Measurements from ENCODE around the gene RICTOR. TPM values are rescaled to one million over a fixed set of nuclear protein-coding genes. Genes with fewer than 3 reads are reported as not detected.

The RICTOR gene
- total and polyA plus RNA-seq, 2 of the 4 experiments (the other 2 are of a cell fraction) = 4.1 to 35.7 TPM

DNA sequence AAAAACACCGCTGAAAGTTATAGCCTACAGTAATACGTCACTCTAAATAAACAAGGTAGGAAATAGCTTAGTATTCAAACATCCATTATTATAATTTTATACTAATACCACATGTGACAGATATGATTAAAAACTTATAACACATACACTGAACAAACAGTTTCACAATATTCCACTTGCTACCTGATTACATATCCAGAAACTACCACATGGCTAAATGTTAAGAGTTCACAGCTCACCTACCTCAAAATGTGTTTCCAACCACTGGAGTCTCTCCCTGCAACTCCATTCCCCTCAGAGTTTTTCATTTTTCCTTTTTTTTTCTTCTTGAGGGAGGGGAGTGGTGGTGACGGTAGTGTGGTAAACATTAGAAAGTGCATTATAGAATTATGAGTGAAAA is 12.1 kb downstream of the RICTOR start:
- no peak overlapping the region for H3K9ac ChIP-seq (ENCODE audit: low read depth, low read length)
- no peak overlapping the region for H4K8ac ChIP-seq (ENCODE audit: low read depth in 2 of 2, low read length in 2 of 2)
- H2BK5ac ChIP-seq (ENCODE audit: low read depth, low read length, poor library complexity, severe bottlenecking) = no peak overlapping the region
- WGBS, 2 experiments (ENCODE audit: extremely low coverage in 2 of 2, insufficient read length in 1 of 2) = no CpG with 5 or more reads among the region's 3 CpGs
- POLR2A ChIA-PET (ENCODE audit: unreplicated experiment) = no interaction called here
- H3K4ac ChIP-seq (ENCODE audit: low read depth, low read length) = no peak overlapping the region
- H3K9me1 ChIP-seq (ENCODE audit: insufficient read depth, low read length) = peaks cover 7% of the 10 kb centered on the region
- CTCF ChIA-PET = interaction anchor here (1.0 kb wide), 1 partner anchor 10 kb away, joined by 7 read pairs; no protein-coding TSS in a partner anchor
- peaks cover 26 to 48% of the 10 kb centered on the region in 2 experiments for H3K79me1 ChIP-seq (ENCODE audit: low read depth in 1 of 2, low read length in 2 of 2)
- H4K91ac ChIP-seq (ENCODE audit: insufficient read depth, low read depth, low read length) = no peak overlapping the region
- BruUV-seq (replicated peaks) = no TSS peak
- H4K20me1 ChIP-seq (ENCODE audit: insufficient read depth, low read length) = peaks cover 54% of the 10 kb centered on the region
- no peak overlapping the region for H2AK9ac ChIP-seq (replicated peaks; ENCODE audit: low read depth, low read length, poor library complexity)
- intact Hi-C loops (cut with micrococcal nuclease) (no loop called here), in situ Hi-C loops (cut with MboI; ENCODE audit: low sequenced_read_pairs) (no loop called here), dilution Hi-C loops (cut with HindIII; ENCODE audit: low sequenced_read_pairs, unreplicated experiment) (no loop called here)
- H3K9me3 ChIP-seq (ENCODE audit: control insufficient read depth, insufficient read depth, low read length) = peaks cover 7% of the 10 kb centered on the region
- H2AFZ ChIP-seq (replicated peaks; ENCODE audit: low read length, poor library complexity) = no peak overlapping the region
- no peak for DNase-seq
- no peak for ATAC-seq (ENCODE audit: low read depth)
- H3K27ac ChIP-seq (ENCODE audit: insufficient read depth, low read length) = no peak overlapping the region
- no peak overlapping the region for H3K4me2 ChIP-seq (ENCODE audit: low read depth, low read length)
- H2AK5ac ChIP-seq (ENCODE audit: low read depth, low read length) = no peak overlapping the region
- H3K56ac ChIP-seq (ENCODE audit: extremely low read depth, insufficient read depth, low read length) = no peak overlapping the region
- no peak overlapping the region; the same call in 2 of the 3 replicates for H2BK15ac ChIP-seq (ENCODE audit: low read depth, low read length)
- H3K14ac ChIP-seq (replicated peaks; ENCODE audit: low read depth, low read length) = no peak overlapping the region
- H3K23ac ChIP-seq (ENCODE audit: low read depth, low read length) = no peak overlapping the region; the same call in 1 of the 2 replicates
- no peak overlapping the region for H2BK20ac ChIP-seq (ENCODE audit: low read depth, low read length)
- H4K5ac ChIP-seq (ENCODE audit: low read depth, low read length) = no peak overlapping the region
- H2BK120ac ChIP-seq (ENCODE audit: low read depth, low read length) = no peak overlapping the region
- H3K4me3 ChIP-seq (ENCODE audit: insufficient read depth, low read depth, low read length) = no peak overlapping the region
- no peak overlapping the region for H3K18ac ChIP-seq (ENCODE audit: low read depth, low read length)
- peaks cover 5% of the 10 kb centered on the region; the same call in 1 of the 2 replicates for H3K4me1 ChIP-seq (ENCODE audit: control insufficient read depth, insufficient read depth, low read length)
- TF ChIP-seq FOS (IDR thresholded peaks at IDR 0.05; ENCODE audit: low read depth, low read length) (no peak), RAD21 (IDR thresholded peaks at IDR 0.05; ENCODE audit: low read length) (no peak), POLR2A (IDR thresholded peaks at IDR 0.05; ENCODE audit: low read depth, low read length) (no peak), MXI1 (IDR thresholded peaks at IDR 0.05; ENCODE audit: borderline replicate concordance, low read depth, low read length) (no peak), CHD1 (IDR thresholded peaks at IDR 0.05; ENCODE audit: low read depth, low read length) (no peak), NFE2L2 (IDR thresholded peaks at IDR 0.05; ENCODE audit: low read depth, low read length) (no peak), RCOR1 (IDR thresholded peaks at IDR 0.05; ENCODE audit: insufficient replicate concordance, low read length) (no peak), RFX5 (IDR thresholded peaks at IDR 0.05; ENCODE audit: low read depth, low read length) (no peak), ELK1 (IDR thresholded peaks at IDR 0.05; ENCODE audit: borderline replicate concordance, low read depth, low read length) (no peak), CTCF (conservative IDR thresholded peaks at IDR 0.05; ENCODE audit: low read depth, low read length) (no peak), MAZ (IDR thresholded peaks at IDR 0.05; ENCODE audit: borderline replicate concordance, low read depth, low read length) (no peak), BHLHE40 (IDR thresholded peaks at IDR 0.05; ENCODE audit: low read depth, low read length) (no peak), MAFK (IDR thresholded peaks at IDR 0.05; ENCODE audit: low read depth, low read length) (no peak), SMC3 (IDR thresholded peaks at IDR 0.05; ENCODE audit: low read depth, low read length) (no peak), CEBPB (IDR thresholded peaks at IDR 0.05; ENCODE audit: low read depth, low read length) (no peak)
- TF ChIP-seq, protein P1, sequence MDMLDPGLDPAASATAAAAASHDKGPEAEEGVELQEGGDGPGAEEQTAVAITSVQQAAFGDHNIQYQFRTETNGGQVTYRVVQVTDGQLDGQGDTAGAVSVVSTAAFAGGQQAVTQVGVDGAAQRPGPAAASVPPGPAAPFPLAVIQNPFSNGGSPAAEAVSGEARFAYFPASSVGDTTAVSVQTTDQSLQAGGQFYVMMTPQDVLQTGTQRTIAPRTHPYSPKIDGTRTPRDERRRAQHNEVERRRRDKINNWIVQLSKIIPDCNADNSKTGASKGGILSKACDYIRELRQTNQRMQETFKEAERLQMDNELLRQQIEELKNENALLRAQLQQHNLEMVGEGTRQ (IDR thresholded peaks at IDR 0.05; ENCODE audit: low read depth, low read length) = no peak
- peaks cover 11% of the 10 kb centered on the region for H3K36me3 ChIP-seq (ENCODE audit: control insufficient read depth, insufficient read depth, low read length)
- no peaks in the 10 kb centered on the region for H3K27me3 ChIP-seq (ENCODE audit: control insufficient read depth, insufficient read depth, low read length)
